ENCODE results near the gene AQP2.

Gene AQP2

GRCh38 chr12:49924628-49925246, 25.8 kb upstream of the AQP2 start:
- TF ChIP-seq CTCF (IDR thresholded peaks at IDR 0.05; ENCODE audit: low read length) (no peak), EZH2 (IDR thresholded peaks at IDR 0.05; ENCODE audit: borderline replicate concordance, low read length) (no peak)
- Histone ChIP-seq H3K9me2 (ENCODE audit: low read depth, low read length) (no peaks in the 10 kb centered on the region), H3K27me3 (ENCODE audit: insufficient read depth, low read length) (peaks cover 6% of the 10 kb centered on the region), H3K4me2 (ENCODE audit: low read length) (no peak overlapping the region), H3K79me2 (ENCODE audit: insufficient read depth, low read length) (no peaks in the 10 kb centered on the region), H2AFZ (ENCODE audit: low read length) (no peak overlapping the region), H3K36me3 (ENCODE audit: insufficient read depth, low read length) (no peaks in the 10 kb centered on the region), H3K9me3 (ENCODE audit: low read length) (no peaks in the 10 kb centered on the region), H3K27ac (ENCODE audit: low read depth, low read length, poor library complexity, severe bottlenecking) (no peak overlapping the region), H3K4me1 (ENCODE audit: insufficient read depth, low read length, severe bottlenecking) (no peaks in the 10 kb centered on the region), H3K4me3 (ENCODE audit: low read depth, low read length, poor library complexity, severe bottlenecking) (no peak overlapping the region), H3F3A (ENCODE audit: insufficient read depth, low read length) (no peaks in the 10 kb centered on the region), H4K20me1 (ENCODE audit: insufficient read depth, low read length) (no peaks in the 10 kb centered on the region), H3K9ac (ENCODE audit: low read length) (no peak overlapping the region)

- H3K9ac ChIP-seq (ENCODE audit: low read length), result no peak overlapping the region
- no peaks in the 10 kb centered on the region for H3F3A ChIP-seq (ENCODE audit: insufficient read depth, low read length)
- no peaks in the 10 kb centered on the region for H3K36me3 ChIP-seq (ENCODE audit: insufficient read depth, low read length)
Measured at GRCh38 chr12:49925433-49926204, 24.9 kb upstream of the AQP2 start.

GRCh38 chr12:49928471-49928870, 22.1 kb upstream of the AQP2 start:
- H2AFZ ChIP-seq (ENCODE audit: low read length), result no peak overlapping the region
- no peaks in the 10 kb centered on the region for H3F3A ChIP-seq (ENCODE audit: insufficient read depth, low read length)
- no peaks in the 10 kb centered on the region for H3K9me2 ChIP-seq (ENCODE audit: low read depth, low read length)
- no peak overlapping the region for H3K4me2 ChIP-seq (ENCODE audit: low read length)
- H3K9ac ChIP-seq (ENCODE audit: low read length), result no peak overlapping the region
- no peak overlapping the region for H3K27ac ChIP-seq (ENCODE audit: low read depth, low read length, poor library complexity, severe bottlenecking)
- no peaks in the 10 kb centered on the region for H4K20me1 ChIP-seq (ENCODE audit: insufficient read depth, low read length)
- TF ChIP-seq EZH2 (IDR thresholded peaks at IDR 0.05; ENCODE audit: borderline replicate concordance, low read length), result no peak
- H3K9me3 ChIP-seq (ENCODE audit: low read length), result no peaks in the 10 kb centered on the region
- H3K79me2 ChIP-seq (ENCODE audit: insufficient read depth, low read length), result no peaks in the 10 kb centered on the region
- no peaks in the 10 kb centered on the region for H3K36me3 ChIP-seq (ENCODE audit: insufficient read depth, low read length)
- no peaks in the 10 kb centered on the region for H3K4me1 ChIP-seq (ENCODE audit: insufficient read depth, low read length, severe bottlenecking)
- H3K4me3 ChIP-seq (ENCODE audit: low read depth, low read length, poor library complexity, severe bottlenecking), result no peak overlapping the region
- peaks cover 7% of the 10 kb centered on the region for H3K27me3 ChIP-seq (ENCODE audit: insufficient read depth, low read length)

More at GRCh38 chr12:49925433-49926204, 24.9 kb upstream of the AQP2 start:
- Histone ChIP-seq H3K9me3 (ENCODE audit: low read length) (no peaks in the 10 kb centered on the region), H3K27me3 (ENCODE audit: insufficient read depth, low read length) (peaks cover 10% of the 10 kb centered on the region), H4K20me1 (ENCODE audit: insufficient read depth, low read length) (no peaks in the 10 kb centered on the region), H3K79me2 (ENCODE audit: insufficient read depth, low read length) (no peaks in the 10 kb centered on the region), H3K4me1 (ENCODE audit: insufficient read depth, low read length, severe bottlenecking) (no peaks in the 10 kb centered on the region), H3K9me2 (ENCODE audit: low read depth, low read length) (no peaks in the 10 kb centered on the region), H2AFZ (ENCODE audit: low read length) (no peak overlapping the region), H3K4me3 (ENCODE audit: low read depth, low read length, poor library complexity, severe bottlenecking) (no peak overlapping the region), H3K27ac (ENCODE audit: low read depth, low read length, poor library complexity, severe bottlenecking) (no peak overlapping the region), H3K4me2 (ENCODE audit: low read length) (no peak overlapping the region)
- TF ChIP-seq EZH2 (IDR thresholded peaks at IDR 0.05; ENCODE audit: borderline replicate concordance, low read length) (no peak), CTCF (IDR thresholded peaks at IDR 0.05; ENCODE audit: low read length) (no peak)

Measured in OCI-LY1 (cell line).